IPS DF 6.9 (cell line): ENCODE results near the gene SYCP2.
"Not testable (repeated sequence)": the region's sequence is repeated elsewhere in the genome, so short reads cannot be mapped to it uniquely, and the experiment has no call there.

Experiments
- DNase-seq: peaks from one replicate; pipeline ENCODE4 v3.0.0-alpha.2; 2013; ENCODE audit warnings: low read depth, low spot score
- H3K27ac ChIP-seq: one replicate; pipeline ENCODE4 v1.5.1; 2013; ENCODE audit warnings: low read length, control low read depth
- H3K27me3 ChIP-seq: 2 replicates; pipeline ENCODE4 v1.6.1; 2013; ENCODE audit warnings: mild to moderate bottlenecking, low read length; ENCODE audit not compliant: control insufficient read depth, insufficient read depth
- H3K36me3 ChIP-seq: 2 replicates; pipeline ENCODE4 v1.6.1; 2013; ENCODE audit warnings: low read length; ENCODE audit not compliant: control insufficient read depth, insufficient read depth
- H3K4me1 ChIP-seq: 2 replicates; pipeline ENCODE4 v1.6.1; 2013; ENCODE audit warnings: low read length; ENCODE audit not compliant: control insufficient read depth, insufficient read depth
- H3K4me3 ChIP-seq: 2 replicates; pipeline ENCODE4 v1.5.1; 2013; ENCODE audit warnings: mild to moderate bottlenecking, low read length
- H3K9me3 ChIP-seq: 2 replicates; pipeline ENCODE4 v1.6.1; 2013; ENCODE audit warnings: low read length, inconsistent platforms; ENCODE audit not compliant: control insufficient read depth, insufficient read depth
- WGBS: extraction: QIAGEN DNeasy Blood & Tissue Kit; methylation state at CpG from one replicate; pipeline ENCODE4 v1.1.7; 2013; ENCODE audit warnings: mixed read lengths, missing lambda C conversion rate; ENCODE audit not compliant: insufficient read length, insufficient coverage; 5-methylcytosine and 5-hydroxymethylcytosine counted together

SYCP2 gene

GRCh38 chr20:59911041-59911440 lies 22.4 kb downstream of the SYCP2 start:
- WGBS = no CpG with 5 or more reads among the region's 2 CpGs
- no peaks in the 10 kb centered on the region; the same call in 1 of the 2 replicates for H3K9me3 ChIP-seq
- no peak for DNase-seq
- no peak overlapping the region for H3K27ac ChIP-seq
- no peaks in the 10 kb centered on the region for H3K4me1 ChIP-seq
- H3K27me3 ChIP-seq = no peaks in the 10 kb centered on the region
- H3K36me3 ChIP-seq = no peaks in the 10 kb centered on the region
- H3K4me3 ChIP-seq = no peak overlapping the region

GRCh38 chr20:59908855-59909254 lies 24.6 kb downstream of the SYCP2 start:
- Histone ChIP-seq H3K9me3 (no peaks in the 10 kb centered on the region; the same call in 1 of the 2 replicates), H3K27ac (no peak overlapping the region), H3K27me3 (no peaks in the 10 kb centered on the region), H3K4me1 (no peaks in the 10 kb centered on the region), H3K4me3 (no peak overlapping the region), H3K36me3 (no peaks in the 10 kb centered on the region)
- WGBS = 100% methylated on average over 2 of the region's 5 CpGs
- no peak for DNase-seq

- H3K36me3 ChIP-seq = no peaks in the 10 kb centered on the region
- WGBS = no CpG with 5 or more reads among the region's 1 CpG
- no peak for DNase-seq
These were observed 29.8 kb downstream of the SYCP2 start for GRCh38 chr20:59903621-59904020.

GRCh38 chr20:59902470-59902869 lies 31.0 kb downstream of the SYCP2 start:
- no CpG with 5 or more reads among the region's 3 CpGs for WGBS
- H3K27ac ChIP-seq = no peak overlapping the region

More at GRCh38 chr20:59903621-59904020, 29.8 kb downstream of the SYCP2 start:
- Histone ChIP-seq H3K27me3 (no peaks in the 10 kb centered on the region), H3K4me1 (no peaks in the 10 kb centered on the region), H3K27ac (no peak overlapping the region), H3K9me3 (no peaks in the 10 kb centered on the region; the same call in 1 of the 2 replicates), H3K4me3 (no peak overlapping the region)

GRCh38 chr20:59895908-59896307 lies 37.5 kb downstream of the SYCP2 start:
- Histone ChIP-seq H3K4me1 (no peaks in the 10 kb centered on the region), H3K27ac (no peak overlapping the region), H3K9me3 (no peaks in the 10 kb centered on the region; the same call in 1 of the 2 replicates), H3K4me3 (no peak overlapping the region), H3K36me3 (no peaks in the 10 kb centered on the region), H3K27me3 (no peaks in the 10 kb centered on the region)
- no peak for DNase-seq
- WGBS = no CpG with 5 or more reads among the region's 1 CpG

More at GRCh38 chr20:59902470-59902869, 31.0 kb downstream of the SYCP2 start:
- no peak for DNase-seq
- no peaks in the 10 kb centered on the region for H3K4me1 ChIP-seq
- no peak overlapping the region for H3K4me3 ChIP-seq
- H3K36me3 ChIP-seq = no peaks in the 10 kb centered on the region
- H3K9me3 ChIP-seq = no peaks in the 10 kb centered on the region; the same call in 1 of the 2 replicates
- no peaks in the 10 kb centered on the region for H3K27me3 ChIP-seq

- no peak for DNase-seq
- Histone ChIP-seq H3K27ac (no peak overlapping the region), H3K9me3 (no peaks in the 10 kb centered on the region; the same call in 1 of the 2 replicates), H3K4me3 (no peak overlapping the region), H3K27me3 (no peaks in the 10 kb centered on the region), H3K4me1 (no peaks in the 10 kb centered on the region), H3K36me3 (no peaks in the 10 kb centered on the region)
- no CpG with 5 or more reads among the region's 1 CpG for WGBS
These were observed 41.9 kb downstream of the SYCP2 start for GRCh38 chr20:59891581-59891980.

GRCh38 chr20:59890035-59890434 lies 43.4 kb downstream of the SYCP2 start:
- not testable (repeated sequence) for H3K36me3 ChIP-seq
- no CpG with 5 or more reads among the region's 2 CpGs for WGBS

GRCh38 chr20:59888050-59888449 lies 45.4 kb downstream of the SYCP2 start:
- no peak overlapping the region for H3K27ac ChIP-seq
- no peaks in the 10 kb centered on the region for H3K4me1 ChIP-seq
- no peak overlapping the region for H3K4me3 ChIP-seq
- 100% methylated on average over 1 of the region's 1 CpG for WGBS
- no peaks in the 10 kb centered on the region for H3K27me3 ChIP-seq
- no peaks in the 10 kb centered on the region for H3K9me3 ChIP-seq
- no peak for DNase-seq
- no peaks in the 10 kb centered on the region for H3K36me3 ChIP-seq

More at GRCh38 chr20:59890035-59890434, 43.4 kb downstream of the SYCP2 start:
- H3K27me3 ChIP-seq, H3K4me3 ChIP-seq, DNase-seq, H3K27ac ChIP-seq, H3K9me3 ChIP-seq, H3K4me1 ChIP-seq: not testable (repeated sequence)

- H3K4me1 ChIP-seq = no peaks in the 10 kb centered on the region
- no peaks in the 10 kb centered on the region for H3K36me3 ChIP-seq
- no CpG with 5 or more reads among the region's 3 CpGs for WGBS
These were observed 48.9 kb downstream of the SYCP2 start for GRCh38 chr20:59884494-59884893.

GRCh38 chr20:59880198-59880597 lies 53.2 kb downstream of the SYCP2 start:
- Histone ChIP-seq H3K9me3 (no peaks in the 10 kb centered on the region; the same call in 1 of the 2 replicates), H3K4me1 (no peaks in the 10 kb centered on the region), H3K36me3 (no peaks in the 10 kb centered on the region), H3K27me3 (no peaks in the 10 kb centered on the region), H3K4me3 (no peak overlapping the region), H3K27ac (no peak overlapping the region)
- DNase-seq = no peak
- no CpG with 5 or more reads among the region's 1 CpG for WGBS

More at GRCh38 chr20:59884494-59884893, 48.9 kb downstream of the SYCP2 start:
- no peak for DNase-seq
- Histone ChIP-seq H3K4me3 (no peak overlapping the region), H3K27ac (no peak overlapping the region), H3K27me3 (no peaks in the 10 kb centered on the region), H3K9me3 (no peaks in the 10 kb centered on the region)

- DNase-seq = no peak
- no CpG with 5 or more reads among the region's 1 CpG for WGBS
- no peaks in the 10 kb centered on the region for H3K36me3 ChIP-seq
- no peaks in the 10 kb centered on the region; the same call in 1 of the 2 replicates for H3K9me3 ChIP-seq
- no peaks in the 10 kb centered on the region for H3K27me3 ChIP-seq
- H3K4me1 ChIP-seq = no peaks in the 10 kb centered on the region
- H3K4me3 ChIP-seq = no peak overlapping the region
- H3K27ac ChIP-seq = no peak overlapping the region
These were observed 60.0 kb downstream of the SYCP2 start for GRCh38 chr20:59873409-59873808.
